GM12874 (cell line): ENCODE data around the gene SLC25A23.

Experiments
- CTCF ChIP-seq: IDR thresholded peaks from 2 replicates; pipeline ENCODE4 v1.5.1; 2011; ENCODE audit warnings: low read depth, mild to moderate bottlenecking, control low read depth, low read length, moderate library complexity; ENCODE audit not compliant: insufficient read depth

Gene SLC25A23

GRCh38 chr19:6498294-6499036 lies 38.9 kb upstream of the SLC25A23 start:
- TF ChIP-seq CTCF: no peak

- TF ChIP-seq CTCF: no peak
Measured at GRCh38 chr19:6495947-6496346, 36.4 kb upstream of the SLC25A23 start.

- no peak for TF ChIP-seq CTCF
Measured at GRCh38 chr19:6494438-6495036, 34.9 kb upstream of the SLC25A23 start.

- TF ChIP-seq CTCF: no peak
Measured at GRCh38 chr19:6491802-6492592, 32.4 kb upstream of the SLC25A23 start.

- TF ChIP-seq CTCF: no peak
Measured at GRCh38 chr19:6490134-6490533, 30.5 kb upstream of the SLC25A23 start.

- TF ChIP-seq CTCF: no peak
Measured at GRCh38 chr19:6489278-6490061, 29.9 kb upstream of the SLC25A23 start.

- no peak for TF ChIP-seq CTCF
Measured at GRCh38 chr19:6484831-6485230, 25.2 kb upstream of the SLC25A23 start.
